ENCODE data around the gene MAD1L1.
"Not testable (repeated sequence)": the region's sequence is repeated elsewhere in the genome, so short reads cannot be mapped to it uniquely, and the experiment has no call there.

MAD1L1 gene

GRCh38 chr7:2044883-2045471 lies 187.8 kb downstream of the MAD1L1 start:
- no peak for DNase-seq (ENCODE audit: low read depth)

GRCh38 chr7:2044311-2044882 lies 188.3 kb downstream of the MAD1L1 start:
- no peak for DNase-seq (ENCODE audit: low read depth)

- no peak for DNase-seq (ENCODE audit: low read depth)
Observed at GRCh38 chr7:2043316-2044039, 189.3 kb downstream of the MAD1L1 start.

GRCh38 chr7:2042650-2043049 lies 190.1 kb downstream of the MAD1L1 start:
- DNase-seq (ENCODE audit: low read depth): no peak

- DNase-seq (ENCODE audit: low read depth): no peak
Observed at GRCh38 chr7:2041496-2042367, 191.0 kb downstream of the MAD1L1 start.

- no peak for DNase-seq (ENCODE audit: low read depth)
Observed at GRCh38 chr7:2040893-2041270, 191.9 kb downstream of the MAD1L1 start.

- no peak for DNase-seq (ENCODE audit: low read depth)
Observed at GRCh38 chr7:2040201-2040892, 192.4 kb downstream of the MAD1L1 start.

- no peak for DNase-seq (ENCODE audit: low read depth)
Observed at GRCh38 chr7:2038931-2039728, 193.6 kb downstream of the MAD1L1 start.

- DNase-seq (ENCODE audit: low read depth): no peak
Observed at GRCh38 chr7:2037808-2038522, 194.8 kb downstream of the MAD1L1 start.

GRCh38 chr7:2037301-2037807 lies 195.4 kb downstream of the MAD1L1 start:
- DNase-seq (ENCODE audit: low read depth): no peak

GRCh38 chr7:2036786-2037185 lies 196.0 kb downstream of the MAD1L1 start:
- no peak for DNase-seq (ENCODE audit: low read depth)

- DNase-seq (ENCODE audit: low read depth): not testable (repeated sequence)
Observed at GRCh38 chr7:2036201-2036600, 196.5 kb downstream of the MAD1L1 start.

- no peak for DNase-seq (ENCODE audit: low read depth)
Observed at GRCh38 chr7:2034291-2035201, 198.2 kb downstream of the MAD1L1 start.

- no peak for DNase-seq (ENCODE audit: low read depth)
Observed at GRCh38 chr7:2033586-2034135, 199.1 kb downstream of the MAD1L1 start.

GRCh38 chr7:2032876-2033407 lies 199.8 kb downstream of the MAD1L1 start:
- no peak for DNase-seq (ENCODE audit: low read depth)

- no peak for DNase-seq (ENCODE audit: low read depth)
Observed at GRCh38 chr7:2032030-2032875, 200.5 kb downstream of the MAD1L1 start.

- no peak for DNase-seq (ENCODE audit: low read depth)
Observed at GRCh38 chr7:2031451-2031845, 201.3 kb downstream of the MAD1L1 start.

All from HS-5 (cell line).